ENCODE data around the gene TPRN.
A peak's percentile ranks its signal among the peaks of the same experiment; 100 is the strongest.

The TPRN gene

GRCh38 chr9:137236238-137236935 is 35.8 kb upstream of the TPRN start:
- peak; percentile 34 for DNase-seq

GRCh38 chr9:137235424-137236237 is 35.1 kb upstream of the TPRN start:
- no peak for DNase-seq

DNA sequence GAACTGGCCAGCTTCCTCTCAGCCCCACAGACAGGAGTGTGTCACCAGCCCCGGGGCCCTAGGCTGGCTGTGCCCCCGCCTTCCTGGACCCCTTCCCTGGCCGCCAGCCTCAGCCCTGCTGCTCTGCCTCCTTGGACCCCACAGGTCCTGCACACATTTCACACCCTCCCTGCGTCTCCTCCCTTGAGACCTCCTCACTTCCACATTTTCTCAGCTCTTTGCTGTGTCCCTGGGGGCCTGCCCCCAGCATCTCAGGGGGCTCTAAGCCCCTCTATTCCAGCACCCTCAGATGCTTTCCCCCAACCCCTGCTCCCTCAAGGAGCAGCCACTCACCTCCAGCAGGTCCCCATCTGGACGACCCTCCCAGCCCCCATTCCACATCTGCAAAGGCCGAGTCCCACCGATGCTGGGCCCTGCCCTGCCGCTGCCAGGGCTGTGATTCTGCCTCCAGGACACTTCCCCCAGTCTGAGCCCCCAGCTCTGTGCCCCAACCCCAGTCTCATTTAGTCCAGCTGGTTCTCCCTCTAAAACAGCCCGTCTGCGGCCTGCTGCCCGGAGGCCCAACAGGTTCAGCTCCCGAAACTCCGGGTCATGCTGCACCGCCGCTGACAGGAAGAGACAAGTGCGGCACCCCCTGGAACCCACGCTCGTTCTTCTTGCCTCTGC is 34.4 kb upstream of the TPRN start:
- no peak for DNase-seq

- no peak for DNase-seq
These were observed 33.6 kb upstream of the TPRN start for GRCh38 chr9:137234055-137234697.

GRCh38 chr9:137233143-137233980 is 32.8 kb upstream of the TPRN start:
- DNase-seq, result no peak

DNA sequence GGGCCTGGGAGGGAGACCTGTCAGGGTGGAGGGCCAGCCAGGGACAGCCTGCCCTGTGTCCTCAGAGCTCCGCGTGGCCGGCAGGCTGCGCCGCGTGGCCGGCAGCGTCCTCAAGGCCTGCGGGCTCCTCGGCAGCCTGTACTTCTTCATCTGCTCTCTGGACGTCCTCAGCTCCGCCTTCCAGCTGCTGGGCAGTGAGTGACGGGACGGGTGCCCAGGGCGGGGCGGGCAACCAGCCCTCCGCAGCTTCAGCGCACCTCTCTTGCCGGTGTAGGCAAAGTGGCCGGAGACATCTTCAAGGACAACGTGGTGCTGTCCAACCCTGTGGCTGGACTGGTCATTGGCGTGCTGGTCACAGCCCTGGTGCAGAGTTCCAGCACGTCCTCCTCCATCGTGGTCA is 32.0 kb upstream of the TPRN start:
- DNase-seq, result no peak

- DNase-seq, result no peak
These were observed 31.6 kb upstream of the TPRN start for GRCh38 chr9:137232101-137232500.

GRCh38 chr9:137231372-137232039 is 31.0 kb upstream of the TPRN start:
- no peak for DNase-seq

DNA sequence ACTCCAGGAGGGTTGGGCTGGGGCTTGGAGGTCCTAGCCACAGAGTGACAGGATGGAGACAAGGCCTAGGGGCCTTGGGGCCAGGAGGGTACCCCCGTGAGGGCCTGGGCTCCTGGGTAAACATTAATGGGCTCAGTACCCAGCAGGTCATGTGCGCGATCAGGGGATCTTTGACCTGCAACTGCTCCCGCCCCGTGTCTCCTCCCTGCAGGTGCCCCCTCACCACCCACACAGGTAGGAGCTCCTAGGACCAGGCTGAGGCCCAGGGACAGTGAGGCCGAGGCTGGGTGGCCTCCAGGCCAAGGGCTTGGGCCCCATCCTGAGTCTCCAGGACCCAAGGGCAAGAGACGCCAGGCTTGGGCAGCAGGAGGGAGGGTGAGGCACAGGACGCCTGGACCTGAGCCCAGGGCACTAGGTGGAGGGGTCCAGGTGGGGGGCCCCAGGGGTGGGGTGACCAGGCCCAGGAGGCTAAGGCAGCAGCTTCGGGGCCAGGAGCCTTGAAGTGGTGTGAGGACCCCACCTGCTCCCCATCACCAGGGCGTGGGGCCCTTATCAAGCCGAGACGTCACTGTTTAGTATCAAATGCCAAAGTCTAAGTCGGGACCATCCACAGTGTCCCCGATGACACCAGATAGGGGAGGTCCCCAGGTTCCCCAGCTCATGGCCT is 30.3 kb upstream of the TPRN start, which contains the start of gene SLC34A3:
SLC34A3 (plus strand) TSS at position 197 of the 667 bp plus-strand sequence. CDS start 802 bp downstream, outside the sequence.
- DNase-seq, result no peak

- DNase-seq, result no peak
These were observed 29.6 kb upstream of the TPRN start for GRCh38 chr9:137229903-137230704.

GRCh38 chr9:137228968-137229896 is 28.7 kb upstream of the TPRN start:
- DNase-seq, result no peak

DNA sequence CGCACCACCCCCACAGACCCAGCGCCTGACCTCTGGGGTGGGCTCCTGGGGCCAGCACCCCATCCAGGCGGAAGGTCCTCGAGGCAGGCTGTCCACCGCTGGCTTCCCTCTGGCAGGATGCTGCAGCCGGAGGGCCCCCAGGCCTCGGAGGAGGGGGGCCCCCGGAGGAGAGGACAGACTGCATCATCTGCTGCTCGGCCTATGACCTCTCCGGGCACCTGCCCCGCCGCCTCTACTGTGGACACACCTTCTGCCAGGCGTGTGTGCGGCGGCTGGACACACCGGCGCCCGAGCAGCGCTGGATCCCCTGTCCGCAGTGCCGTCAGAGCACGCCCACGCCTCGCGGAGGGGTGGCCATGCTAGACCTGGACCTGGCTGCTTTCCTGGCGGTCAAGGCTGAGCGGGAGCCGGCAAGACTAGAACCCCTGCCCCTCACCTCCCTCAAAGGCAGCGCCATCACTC is 28.0 kb upstream of the TPRN start:
- DNase-seq, result no peak

- DNase-seq, result no peak
These were observed 27.4 kb upstream of the TPRN start for GRCh38 chr9:137227853-137228505.

- no peak for DNase-seq
These were observed 26.7 kb upstream of the TPRN start, which contains the start of gene RNF224 for GRCh38 chr9:137227054-137227852. RNF224 (plus strand) TSS chr9:137227502; CDS start chr9:137228336, 834 bp downstream.

DNA sequence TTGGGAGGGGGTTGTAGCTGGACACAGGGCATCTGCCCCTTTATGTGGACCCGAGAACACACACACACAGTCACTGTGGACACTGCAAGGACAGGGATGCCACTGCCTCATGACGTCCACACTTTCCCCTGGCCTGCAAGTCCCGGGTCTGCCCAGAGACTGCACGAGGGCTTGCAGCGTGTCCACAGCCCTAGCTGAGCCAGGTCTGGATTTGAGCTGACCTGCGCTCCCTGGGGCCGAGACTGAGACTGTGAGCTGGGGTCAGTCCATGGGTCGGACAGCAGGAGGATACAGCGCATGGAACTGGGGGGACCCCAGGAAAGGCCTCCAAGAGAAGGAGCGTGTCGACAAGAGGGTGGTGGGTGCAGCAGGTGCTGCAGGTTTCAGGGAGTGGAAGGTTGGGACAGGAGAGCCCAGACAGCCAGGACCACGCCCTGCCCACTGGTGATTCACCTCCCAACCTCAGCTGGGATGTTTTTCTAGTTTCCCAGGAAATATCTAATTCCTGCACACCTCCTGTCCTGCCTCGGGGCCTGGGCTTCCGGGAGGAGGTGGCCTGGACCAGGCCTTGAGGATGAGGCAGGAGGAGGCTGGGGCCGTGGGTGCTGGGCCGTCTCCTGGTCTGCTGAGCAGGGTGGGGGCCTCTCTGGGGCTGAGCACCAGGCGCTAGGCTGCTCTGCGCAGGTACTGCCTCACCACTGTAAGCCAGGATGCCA is 26.0 kb upstream of the TPRN start:
- no peak for DNase-seq

DNA sequence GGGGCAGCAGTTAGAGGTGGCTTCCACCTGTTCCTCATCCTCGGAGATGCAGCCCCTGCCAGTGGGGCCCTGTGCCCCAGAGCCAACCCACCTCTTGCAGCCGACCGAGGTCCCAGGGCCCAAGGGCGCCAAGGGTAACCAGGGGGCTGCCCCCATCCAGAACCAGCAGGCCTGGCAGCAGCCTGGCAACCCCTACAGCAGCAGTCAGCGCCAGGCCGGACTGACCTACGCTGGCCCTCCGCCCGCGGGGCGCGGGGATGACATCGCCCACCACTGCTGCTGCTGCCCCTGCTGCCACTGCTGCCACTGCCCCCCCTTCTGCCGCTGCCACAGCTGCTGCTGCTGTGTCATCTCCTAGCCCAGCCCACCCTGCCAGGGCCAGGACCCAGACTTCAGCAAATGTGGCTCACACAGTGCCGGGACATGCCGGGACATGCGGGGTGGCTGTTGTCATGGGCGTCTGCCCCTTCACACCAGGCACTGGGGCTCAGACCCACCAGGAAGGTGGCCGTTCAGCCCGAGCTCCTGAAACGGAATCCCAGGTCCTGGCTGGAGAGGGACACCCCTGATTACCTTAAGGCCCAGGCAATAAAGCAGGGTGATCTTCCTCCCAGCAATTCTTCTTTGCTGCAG is 25.3 kb upstream of the TPRN start:
- no peak for DNase-seq

Data from NCI-H2081 treated with DMSO at 0.1 percent for 48 hours (cell line).